HG02610 (cell line): ENCODE data around the gene DCLK3.

ENCODE experiments used
- ATAC-seq: cut with Tn5 transposase; IDR thresholded peaks from one replicate; pipeline ENCODE4 v1.9.1; 2021; ENCODE audit warnings: mild to moderate bottlenecking, moderate library complexity; ENCODE audit not compliant: unreplicated experiment

Gene DCLK3

DNA sequence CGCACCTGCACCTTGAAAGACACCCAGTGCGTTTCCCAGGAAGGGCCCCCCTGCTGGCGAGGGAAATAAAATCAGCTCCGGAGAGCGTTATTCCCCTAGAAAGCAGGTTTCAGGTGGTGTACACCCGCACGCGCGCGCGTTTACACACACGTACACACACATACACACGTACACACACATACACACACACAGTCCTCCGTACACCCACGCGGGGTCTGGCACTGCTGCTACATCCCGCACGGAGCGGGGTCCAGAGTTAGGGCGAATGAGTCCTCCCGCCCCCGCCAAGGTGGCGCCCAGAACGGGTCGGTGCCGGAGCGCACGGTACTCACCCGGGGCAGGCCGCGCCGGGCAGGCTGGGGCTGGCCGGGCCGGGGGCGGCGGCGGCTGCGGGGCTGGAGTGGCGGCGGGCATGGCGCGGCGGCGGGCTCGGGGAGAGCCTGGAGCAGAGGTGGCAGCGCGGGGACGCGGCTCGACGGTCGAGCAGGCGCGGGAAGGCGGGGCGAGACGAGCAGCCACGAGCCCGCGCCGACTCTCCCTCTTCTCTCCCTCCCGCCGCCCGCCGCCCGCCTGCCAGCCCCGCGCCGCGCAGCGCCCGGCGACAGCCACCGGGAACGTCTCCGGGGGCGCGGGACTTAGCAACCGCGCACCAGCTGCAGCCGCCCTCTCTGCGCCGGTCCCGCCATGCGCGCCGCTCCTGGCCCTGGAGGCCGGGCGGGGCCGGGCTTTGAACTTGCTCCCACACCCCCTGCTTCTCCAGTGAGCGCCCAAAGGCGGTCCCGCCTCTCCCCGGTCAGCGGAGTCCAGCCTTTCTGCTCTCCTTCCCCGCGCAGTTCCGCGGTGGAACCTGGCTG, at the start of gene DCLK3:
Gene DCLK3, minus strand, starts transcription at position 704 of the 854 bp plus-strand sequence. Its CDS starts 290 bp downstream, at position 414.
- ATAC-seq = no peak

DNA sequence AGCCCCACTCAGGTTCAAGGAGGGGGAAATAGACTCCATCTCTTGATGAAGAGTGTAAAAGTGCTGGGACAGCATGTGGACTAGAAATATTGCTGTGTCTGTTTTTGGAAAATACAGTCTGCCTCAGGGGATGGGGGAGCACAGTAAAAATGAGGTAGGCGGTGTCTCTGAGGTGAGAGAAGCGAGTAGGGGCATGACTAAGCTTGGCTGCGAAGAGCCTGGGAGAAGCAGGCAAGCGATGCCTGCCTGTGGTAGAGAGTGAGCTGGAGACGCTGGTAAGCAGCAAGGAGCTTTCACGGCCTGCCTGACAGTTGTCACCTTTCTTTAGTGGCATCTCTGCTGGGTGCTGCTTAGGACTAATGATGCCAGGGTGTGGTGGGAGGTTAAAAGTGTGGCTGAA, 49.0 kb upstream of the DCLK3 start:
- no peak for ATAC-seq

DNA sequence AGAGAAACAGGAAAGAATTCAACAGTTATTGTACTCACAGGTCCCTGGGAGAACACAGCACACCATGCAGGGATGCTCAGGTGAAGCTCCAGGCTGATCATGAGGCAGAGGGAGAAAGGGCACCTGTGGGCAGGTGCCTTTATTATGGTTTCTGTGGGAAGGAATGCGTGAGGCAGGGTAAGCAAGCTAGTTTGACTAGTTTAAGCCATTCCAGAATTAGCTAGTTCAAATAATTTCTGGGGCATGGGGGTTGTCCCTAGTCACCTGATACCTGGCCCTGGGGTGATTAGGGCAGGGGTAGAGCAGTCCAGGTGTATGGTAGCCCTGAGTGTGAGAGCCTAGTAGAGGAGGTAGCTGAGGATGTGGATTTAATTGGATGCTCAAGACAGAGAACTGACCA, 47.9 kb upstream of the DCLK3 start:
- ATAC-seq = no peak

- ATAC-seq = no peak
These were observed 47.4 kb upstream of the DCLK3 start for GRCh38 chr3:36811768-36812167.

DNA sequence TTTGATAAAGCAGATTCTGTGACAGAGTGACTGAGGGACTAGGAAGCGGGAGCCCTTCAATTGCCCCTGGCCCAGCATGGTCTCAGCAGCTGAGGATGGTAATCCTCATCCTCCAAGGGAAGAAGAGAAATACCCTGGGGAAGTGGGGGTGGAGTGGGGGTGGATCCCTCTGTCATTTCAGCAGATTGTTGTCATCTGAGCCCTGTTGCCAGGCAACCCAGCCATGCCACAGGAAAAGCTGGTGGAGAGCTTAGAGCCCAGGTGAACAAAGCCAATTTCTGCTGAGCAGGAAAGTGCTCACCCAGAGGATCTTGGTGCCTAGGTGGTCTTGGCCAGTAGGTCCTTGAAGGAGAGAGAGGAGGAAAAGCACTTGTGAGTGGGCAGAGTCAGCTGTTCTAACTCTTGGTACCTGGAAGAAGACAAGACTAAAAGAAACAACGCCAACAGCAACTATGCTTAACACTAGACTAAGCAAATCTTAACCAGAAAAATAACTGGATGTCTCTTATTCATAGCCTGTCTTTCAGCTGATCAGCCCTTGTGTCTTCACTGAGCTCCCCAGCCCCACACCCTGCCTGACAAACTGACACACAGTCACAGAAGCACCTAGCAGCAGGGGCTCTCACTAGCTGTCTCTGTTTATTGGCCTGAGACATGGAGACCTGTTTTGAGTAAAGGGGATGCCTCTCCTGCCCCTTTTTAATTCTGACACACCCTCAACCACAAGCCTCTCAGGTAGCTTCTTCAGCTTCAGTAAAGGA, 40.1 kb upstream of the DCLK3 start:
- ATAC-seq = no peak

GRCh38 chr3:36803091-36803791, 38.9 kb upstream of the DCLK3 start:
- ATAC-seq = no peak

DNA sequence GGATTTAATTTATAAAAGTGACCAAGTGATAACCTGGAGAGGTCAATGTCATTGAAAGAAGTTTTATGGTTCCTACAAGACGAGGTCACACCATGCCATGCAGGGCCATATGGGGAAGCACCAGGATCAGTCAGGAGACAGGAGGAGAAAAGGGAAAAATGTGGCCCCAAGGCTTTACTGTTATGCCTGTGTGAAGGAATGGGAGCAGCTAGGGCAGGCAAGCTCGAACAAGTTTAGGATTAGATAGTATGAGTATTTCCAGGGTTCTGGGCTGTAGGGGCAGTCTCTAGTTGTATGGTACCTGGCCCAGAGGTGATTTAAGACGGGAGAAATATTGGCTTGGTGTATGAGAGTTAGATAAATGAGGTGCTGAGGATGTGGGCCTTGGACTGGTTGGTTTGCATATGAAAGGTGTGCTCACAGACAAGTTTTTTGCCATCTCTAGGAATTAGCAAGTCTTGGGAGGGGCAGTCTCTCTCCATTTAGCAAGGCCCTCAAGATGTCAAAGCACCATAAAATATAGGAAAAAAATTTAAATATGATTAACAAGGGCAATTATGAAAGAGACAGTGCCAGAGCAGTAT, 36.3 kb upstream of the DCLK3 start:
- ATAC-seq = no peak

DNA sequence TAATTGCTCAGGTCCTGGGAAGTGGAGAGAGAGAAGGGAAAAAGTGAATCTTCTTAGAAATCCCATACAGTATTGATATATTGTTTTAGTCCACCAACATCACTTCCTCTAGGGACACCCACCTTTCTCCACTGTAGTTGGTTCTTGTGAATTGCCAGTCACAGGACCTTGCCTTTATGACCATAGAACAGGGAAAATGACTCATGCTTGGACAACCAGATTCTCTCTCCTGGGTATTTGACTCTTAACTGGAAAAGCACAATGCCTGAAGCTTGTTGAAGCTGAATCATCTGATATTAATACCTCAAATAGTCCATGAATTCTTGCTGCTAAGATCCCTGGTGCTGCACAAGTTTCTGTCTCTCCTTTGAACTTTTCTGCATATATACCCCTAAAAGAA, 32.5 kb upstream of the DCLK3 start:
- ATAC-seq = no peak

DNA sequence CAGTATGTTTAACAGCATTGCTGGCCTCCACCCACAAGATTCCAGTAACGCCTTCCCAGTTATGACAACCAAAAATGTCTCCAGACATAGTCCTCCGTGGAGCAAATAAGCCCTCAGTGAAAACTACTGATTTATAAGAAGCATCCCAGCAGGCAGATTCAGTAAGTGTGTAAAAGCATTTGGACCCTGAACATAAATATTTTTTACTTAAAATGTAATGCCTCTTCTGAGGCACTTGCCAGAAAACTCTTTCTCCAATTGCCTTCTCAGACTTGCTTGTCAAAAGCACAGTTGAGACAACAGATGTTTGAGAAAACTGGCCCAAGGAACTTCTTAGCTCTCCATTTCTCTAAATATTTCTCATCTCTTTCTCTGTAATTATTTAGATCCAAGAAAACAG, 31.8 kb upstream of the DCLK3 start:
- ATAC-seq = no peak

GRCh38 chr3:36795622-36796021, 31.3 kb upstream of the DCLK3 start:
- no peak for ATAC-seq

- ATAC-seq = no peak
These were observed 28.0 kb upstream of the DCLK3 start for GRCh38 chr3:36792342-36792741.

- no peak for ATAC-seq
These were observed 26.4 kb upstream of the DCLK3 start for GRCh38 chr3:36790765-36791164.

DNA sequence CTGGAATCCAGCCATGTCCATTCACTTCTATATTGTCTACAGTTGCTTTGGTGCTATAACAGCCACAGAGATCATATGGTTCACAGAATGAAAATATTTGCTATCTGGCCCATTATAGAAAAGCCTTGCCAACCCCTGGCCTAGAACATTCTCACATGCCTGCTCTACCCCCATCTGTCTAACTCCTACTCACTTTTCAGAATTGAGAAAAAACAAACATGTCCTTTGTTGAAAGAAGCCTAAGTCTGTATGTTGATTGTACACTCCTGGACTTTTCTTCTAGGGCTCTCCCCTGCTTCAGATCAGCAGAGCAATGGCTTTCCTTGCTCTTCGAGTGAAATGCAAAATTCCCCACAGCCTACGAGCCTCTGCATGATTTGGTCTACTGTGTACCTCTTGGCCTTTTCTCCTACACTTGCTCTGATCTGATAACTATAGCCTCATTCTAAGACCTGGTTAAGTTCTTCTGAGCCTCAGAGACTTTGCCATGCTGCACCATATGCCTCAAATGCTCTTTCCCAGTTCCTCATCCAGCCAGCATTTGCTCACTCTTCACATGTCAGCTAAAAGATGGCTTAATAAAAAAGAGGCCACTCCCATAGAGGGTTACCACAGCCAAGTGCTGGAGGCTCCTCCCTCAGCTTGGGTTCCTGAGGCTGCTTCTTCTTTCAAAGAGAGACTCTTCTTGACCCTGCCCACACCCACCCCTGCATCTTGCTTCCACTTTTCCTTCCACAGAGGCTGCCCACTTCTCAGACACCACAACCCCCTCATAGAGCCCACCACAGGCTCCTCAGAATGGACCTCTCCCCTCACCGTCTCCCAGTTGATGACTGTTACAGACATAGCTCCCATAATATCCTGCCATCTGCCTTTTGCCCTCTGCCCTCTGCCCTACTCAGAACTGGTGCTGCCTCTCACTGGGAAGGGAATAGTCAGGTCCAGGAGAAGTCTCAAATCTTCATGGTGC, 22.9 kb upstream of the DCLK3 start:
- ATAC-seq = no peak

DNA sequence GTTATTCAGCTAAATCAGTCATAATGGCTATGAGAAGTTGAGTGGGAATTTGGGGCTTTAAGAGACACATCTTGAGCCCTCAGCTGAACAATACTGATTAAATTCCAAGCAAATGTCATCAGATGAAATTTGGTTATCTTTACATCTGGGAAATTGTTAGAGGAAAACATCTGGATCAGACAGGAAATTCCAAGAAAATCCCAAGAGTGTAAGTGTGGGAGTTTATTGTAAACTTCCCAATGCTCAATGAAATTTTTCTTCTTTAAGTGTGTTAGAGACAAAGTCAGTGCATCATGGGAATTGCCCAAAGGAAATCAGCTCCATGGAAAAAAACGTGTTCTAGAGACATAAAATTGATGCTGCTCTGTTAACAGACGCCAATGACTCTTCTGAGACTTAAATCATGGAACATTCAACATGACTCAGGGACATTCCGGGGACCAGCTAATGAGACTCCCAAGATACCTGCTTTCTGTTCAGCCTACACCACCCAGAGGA, 19.8 kb upstream of the DCLK3 start:
- no peak for ATAC-seq

GRCh38 chr3:36777424-36778218, 13.3 kb upstream of the DCLK3 start:
- peak; percentile 42 for ATAC-seq

DNA sequence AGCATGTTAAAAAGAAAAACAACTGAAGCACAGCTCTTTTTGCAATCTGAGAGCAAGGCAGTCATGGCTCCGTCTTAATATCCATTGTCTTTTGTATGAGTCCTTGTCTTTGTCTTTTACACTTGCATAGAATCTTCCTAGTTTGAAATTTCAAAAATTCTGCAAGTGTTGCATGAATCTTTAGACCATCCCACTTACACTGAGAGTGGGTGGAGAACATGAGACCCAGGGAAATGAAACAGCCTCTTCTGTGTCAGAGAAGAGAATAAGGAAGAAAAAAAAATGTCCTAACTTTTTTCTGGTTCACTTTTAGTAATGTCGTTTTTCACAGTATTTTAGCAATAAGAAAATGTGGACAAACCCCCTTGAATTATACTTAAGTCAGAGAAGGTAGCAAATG, 12.1 kb upstream of the DCLK3 start:
- no peak for ATAC-seq

DNA sequence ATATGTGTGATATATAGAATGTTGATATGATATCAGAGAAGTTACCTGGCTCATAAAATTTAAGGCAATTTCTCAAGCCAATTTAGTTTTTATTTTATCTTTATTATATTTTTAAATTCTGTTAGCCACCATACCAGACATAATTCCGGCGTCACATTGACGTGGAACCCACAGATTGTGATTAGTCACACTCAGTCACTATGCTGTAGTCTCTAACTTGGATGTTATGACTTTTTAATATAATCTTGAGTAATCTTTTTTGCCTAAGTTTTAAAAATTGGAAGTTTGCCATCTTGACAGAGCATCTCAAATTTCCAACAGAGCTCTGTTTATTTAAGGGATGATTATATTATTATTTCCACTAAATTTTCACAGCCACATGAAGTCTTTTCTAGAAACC, 9.7 kb upstream of the DCLK3 start:
- ATAC-seq = no peak

- ATAC-seq = no peak
These were observed 7.6 kb upstream of the DCLK3 start for GRCh38 chr3:36771931-36772330.

DNA sequence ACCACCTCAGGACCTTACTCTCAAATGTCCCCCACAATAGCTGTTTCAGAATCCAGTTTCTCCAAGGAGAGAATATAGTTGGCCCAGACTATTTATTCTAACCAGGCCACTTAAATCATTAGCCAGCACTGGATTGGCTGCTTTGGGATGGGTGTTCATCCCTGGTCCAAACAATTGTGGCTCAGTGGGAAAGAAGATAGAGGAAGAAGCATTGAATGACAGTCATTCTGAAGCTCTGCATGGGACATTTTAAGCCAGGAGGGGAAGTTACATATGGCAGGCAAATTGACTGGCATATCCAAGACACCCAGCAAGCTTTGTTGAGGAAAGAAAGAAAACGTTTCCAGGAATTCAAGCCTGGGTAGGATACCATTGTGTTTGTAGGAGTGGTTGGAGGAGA, 5.6 kb upstream of the DCLK3 start:
- no peak for ATAC-seq
